Measurements from ENCODE around the gene USP21.

DNA sequence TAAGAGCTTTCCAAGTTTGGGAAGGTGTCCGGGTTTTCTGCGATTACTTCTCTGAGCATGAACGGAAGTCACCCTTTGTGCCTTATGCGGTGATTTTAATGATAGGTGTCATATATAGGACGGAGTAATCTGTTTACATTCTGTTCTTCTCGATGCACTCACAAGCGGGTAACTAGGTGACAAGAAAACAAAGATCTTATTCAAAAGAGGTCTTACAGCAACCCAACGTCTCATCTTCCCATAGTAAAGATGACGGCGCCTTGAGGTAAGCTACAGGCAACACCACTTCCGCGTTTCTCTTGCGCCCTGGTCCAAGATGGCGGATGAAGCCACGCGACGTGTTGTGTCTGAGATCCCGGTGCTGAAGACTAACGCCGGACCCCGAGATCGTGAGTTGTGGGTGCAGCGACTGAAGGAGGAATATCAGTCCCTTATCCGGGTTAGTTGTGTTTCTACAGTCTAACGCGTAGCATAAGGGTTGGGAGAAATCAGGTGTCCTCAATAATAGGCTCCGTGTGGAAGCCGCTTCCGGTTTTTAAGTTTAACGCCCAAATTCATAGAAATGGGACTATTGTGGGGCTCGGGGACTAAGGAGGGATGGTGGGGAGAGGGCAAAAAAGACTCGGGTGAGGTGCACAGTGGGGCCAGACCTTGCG, 5.5 kb upstream of the USP21 start, which contains the start of gene UFC1:
- TF ChIP-seq, protein P1, sequence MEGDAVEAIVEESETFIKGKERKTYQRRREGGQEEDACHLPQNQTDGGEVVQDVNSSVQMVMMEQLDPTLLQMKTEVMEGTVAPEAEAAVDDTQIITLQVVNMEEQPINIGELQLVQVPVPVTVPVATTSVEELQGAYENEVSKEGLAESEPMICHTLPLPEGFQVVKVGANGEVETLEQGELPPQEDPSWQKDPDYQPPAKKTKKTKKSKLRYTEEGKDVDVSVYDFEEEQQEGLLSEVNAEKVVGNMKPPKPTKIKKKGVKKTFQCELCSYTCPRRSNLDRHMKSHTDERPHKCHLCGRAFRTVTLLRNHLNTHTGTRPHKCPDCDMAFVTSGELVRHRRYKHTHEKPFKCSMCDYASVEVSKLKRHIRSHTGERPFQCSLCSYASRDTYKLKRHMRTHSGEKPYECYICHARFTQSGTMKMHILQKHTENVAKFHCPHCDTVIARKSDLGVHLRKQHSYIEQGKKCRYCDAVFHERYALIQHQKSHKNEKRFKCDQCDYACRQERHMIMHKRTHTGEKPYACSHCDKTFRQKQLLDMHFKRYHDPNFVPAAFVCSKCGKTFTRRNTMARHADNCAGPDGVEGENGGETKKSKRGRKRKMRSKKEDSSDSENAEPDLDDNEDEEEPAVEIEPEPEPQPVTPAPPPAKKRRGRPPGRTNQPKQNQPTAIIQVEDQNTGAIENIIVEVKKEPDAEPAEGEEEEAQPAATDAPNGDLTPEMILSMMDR (optimal IDR thresholded peaks at IDR 0.05 in 1 of 3, IDR thresholded peaks at IDR 0.05 in 1 of 3, conservative IDR thresholded peaks at IDR 0.05 in 1 of 3; ENCODE audit: extremely low read depth in 1 of 3, insufficient read depth in 2 of 3, low read length in 3 of 3), result no peak
- no peak for TF ChIP-seq EZH2 (IDR thresholded peaks at IDR 0.05; ENCODE audit: low read length)
